ENCODE results near the gene SH3GL1. TPM values are rescaled to one million over a fixed set of nuclear protein-coding genes. Genes with fewer than 3 reads are reported as not detected.
"Not testable (repeated sequence)": the region's sequence is repeated elsewhere in the genome, so short reads cannot be mapped to it uniquely, and the experiment has no call there.

SH3GL1 gene
- total RNA-seq, 1 donor from 2014 or later = 96.6 TPM

GRCh38 chr19:4352701-4353121, 47.6 kb downstream of the SH3GL1 start:
- H3K36me3 Mint-ChIP-seq (ENCODE audit: low read depth) = peaks cover 2% of the 10 kb centered on the region
- no peak overlapping the region for H3K27ac Mint-ChIP-seq (ENCODE audit: unreplicated experiment)
- no peaks in the 10 kb centered on the region for H3K4me1 Mint-ChIP-seq (ENCODE audit: low read depth)
- H3K27me3 Mint-ChIP-seq (ENCODE audit: low read depth) = no peaks in the 10 kb centered on the region
- no peak for DNase-seq (ENCODE audit: low spot score)
- H3K4me3 Mint-ChIP-seq (ENCODE audit: unreplicated experiment) = no peak overlapping the region
- peak; percentile 95 for TF ChIP-seq CTCF (IDR thresholded peaks at IDR 0.05)
- H3K9me3 Mint-ChIP-seq (ENCODE audit: low read depth) = no peaks in the 10 kb centered on the region

- H3K27ac Mint-ChIP-seq (ENCODE audit: unreplicated experiment) = no peak overlapping the region
- H3K36me3 Mint-ChIP-seq (ENCODE audit: low read depth) = peaks cover 4% of the 10 kb centered on the region
- TF ChIP-seq CTCF (IDR thresholded peaks at IDR 0.05) = no peak
- no peak overlapping the region for H3K4me3 Mint-ChIP-seq (ENCODE audit: unreplicated experiment)
- H3K9me3 Mint-ChIP-seq (ENCODE audit: low read depth) = no peaks in the 10 kb centered on the region
- no peak for DNase-seq (ENCODE audit: low spot score)
- H3K27me3 Mint-ChIP-seq (ENCODE audit: low read depth) = no peaks in the 10 kb centered on the region
- no peaks in the 10 kb centered on the region for H3K4me1 Mint-ChIP-seq (ENCODE audit: low read depth)
Observed at GRCh38 chr19:4350726-4351125, 49.6 kb downstream of the SH3GL1 start.

- H3K4me1 Mint-ChIP-seq (ENCODE audit: low read depth) = no peaks in the 10 kb centered on the region
- no peaks in the 10 kb centered on the region for H3K27me3 Mint-ChIP-seq (ENCODE audit: low read depth)
- no peak for DNase-seq (ENCODE audit: low spot score)
- H3K27ac Mint-ChIP-seq (ENCODE audit: unreplicated experiment) = no peak overlapping the region
- peaks cover 4% of the 10 kb centered on the region for H3K36me3 Mint-ChIP-seq (ENCODE audit: low read depth)
- TF ChIP-seq CTCF (IDR thresholded peaks at IDR 0.05) = no peak
- no peak overlapping the region for H3K4me3 Mint-ChIP-seq (ENCODE audit: unreplicated experiment)
- no peaks in the 10 kb centered on the region for H3K9me3 Mint-ChIP-seq (ENCODE audit: low read depth)
Observed at GRCh38 chr19:4350111-4350510, 50.2 kb downstream of the SH3GL1 start.

GRCh38 chr19:4349225-4349624, 51.1 kb downstream of the SH3GL1 start:
- not testable (repeated sequence) for H3K9me3 Mint-ChIP-seq (ENCODE audit: low read depth); H3K36me3 Mint-ChIP-seq (ENCODE audit: low read depth); H3K27ac Mint-ChIP-seq (ENCODE audit: unreplicated experiment); H3K27me3 Mint-ChIP-seq (ENCODE audit: low read depth); H3K4me1 Mint-ChIP-seq (ENCODE audit: low read depth); H3K4me3 Mint-ChIP-seq (ENCODE audit: unreplicated experiment); DNase-seq (ENCODE audit: low spot score)

GRCh38 chr19:4347521-4347920, 52.8 kb downstream of the SH3GL1 start:
- peaks cover 6% of the 10 kb centered on the region for H3K4me1 Mint-ChIP-seq (ENCODE audit: low read depth)
- DNase-seq (ENCODE audit: low spot score) = no peak
- H3K27me3 Mint-ChIP-seq (ENCODE audit: low read depth) = no peaks in the 10 kb centered on the region
- H3K36me3 Mint-ChIP-seq (ENCODE audit: low read depth) = peaks cover 4% of the 10 kb centered on the region
- H3K4me3 Mint-ChIP-seq (ENCODE audit: unreplicated experiment) = no peak overlapping the region
- no peaks in the 10 kb centered on the region for H3K9me3 Mint-ChIP-seq (ENCODE audit: low read depth)
- no peak overlapping the region for H3K27ac Mint-ChIP-seq (ENCODE audit: unreplicated experiment)
- TF ChIP-seq CTCF (IDR thresholded peaks at IDR 0.05) = no peak

- no peak for DNase-seq (ENCODE audit: low spot score)
- Mint-ChIP-seq H3K4me1 (ENCODE audit: low read depth) (peaks cover 10% of the 10 kb centered on the region), H3K4me3 (ENCODE audit: unreplicated experiment) (no peak overlapping the region), H3K9me3 (ENCODE audit: low read depth) (no peaks in the 10 kb centered on the region), H3K27ac (ENCODE audit: unreplicated experiment) (no peak overlapping the region), H3K36me3 (ENCODE audit: low read depth) (peaks cover 4% of the 10 kb centered on the region), H3K27me3 (ENCODE audit: low read depth) (no peaks in the 10 kb centered on the region)
- TF ChIP-seq CTCF (IDR thresholded peaks at IDR 0.05) = no peak
Observed at GRCh38 chr19:4346020-4346383, 54.3 kb downstream of the SH3GL1 start.

All from chondrocyte (in vitro differentiated cells).